Neuronal stem cell (in vitro differentiated cells): ENCODE results near the gene MX1.
A peak's percentile ranks its signal among the peaks of the same experiment; 100 is the strongest.

ENCODE experiments used
- DNase-seq: peaks from one replicate; pipeline ENCODE4 v3.0.0-alpha.2; 2013; ENCODE audit warnings: low spot score
- H2AFZ ChIP-seq: one replicate; pipeline ENCODE4 v1.6.1; 2013; ENCODE audit warnings: mild to moderate bottlenecking, low read length, inconsistent platforms
- H2AK5ac ChIP-seq: 2 replicates; pipeline ENCODE4 v1.6.1; 2013; ENCODE audit warnings: low read depth, mild to moderate bottlenecking, inconsistent platforms, low read length, moderate library complexity, mixed read lengths
- H2BK120ac ChIP-seq: 2 replicates; pipeline ENCODE4 v1.6.1; 2013; ENCODE audit warnings: low read depth, mild to moderate bottlenecking, inconsistent platforms, low read length, moderate library complexity, mixed read lengths
- H2BK12ac ChIP-seq: one replicate; pipeline ENCODE4 v1.6.1; 2013; ENCODE audit warnings: low read length, inconsistent platforms
- H2BK15ac ChIP-seq: 2 replicates; pipeline ENCODE4 v1.6.1; 2013; ENCODE audit warnings: mild to moderate bottlenecking, low read length, inconsistent platforms, mixed read lengths
- H2BK5ac ChIP-seq: one replicate; pipeline ENCODE4 v1.6.1; 2013; ENCODE audit warnings: inconsistent platforms, mild to moderate bottlenecking, low read length, moderate library complexity
- H3K14ac ChIP-seq: one replicate; pipeline ENCODE4 v1.6.1; 2013; ENCODE audit warnings: low read length, inconsistent platforms
- H3K18ac ChIP-seq: 2 replicates; pipeline ENCODE4 v1.6.1; 2013; ENCODE audit warnings: low read length, inconsistent platforms
- H3K23ac ChIP-seq: 2 replicates; pipeline ENCODE4 v1.6.1; 2013; ENCODE audit warnings: low read depth, mild to moderate bottlenecking, mixed read lengths, low read length, inconsistent platforms; ENCODE audit not compliant: poor library complexity
- H3K27ac ChIP-seq: replicated peaks from 3 replicates; pipeline ENCODE4 v1.5.1; 2013; ENCODE audit warnings: low read length, inconsistent platforms
- H3K27me3 ChIP-seq, 3 experiments: 2 replicates each; pipeline ENCODE4 v1.6.1; 2013; ENCODE audit warnings: low read length in 3 of 3, mild to moderate bottlenecking in 2 of 3, inconsistent platforms in 1 of 3, low read depth in 1 of 3, mixed read lengths in 1 of 3, moderate library complexity in 1 of 3; ENCODE audit not compliant: control insufficient read depth in 3 of 3, insufficient read depth in 3 of 3
- H3K36me3 ChIP-seq, 2 donors: replicated peaks in 1 of 2; 2 replicates each; pipeline ENCODE4 v1.6.1; 2013; ENCODE audit warnings: low read length in 2 of 2; ENCODE audit not compliant: control insufficient read depth in 2 of 2, insufficient read depth in 2 of 2
- H3K4ac ChIP-seq: 2 replicates; pipeline ENCODE4 v1.6.1; 2013; ENCODE audit warnings: inconsistent platforms, mild to moderate bottlenecking, low read length, moderate library complexity
- H3K4me1 ChIP-seq, 2 donors: 1 replicate in 1 of 2; 2 replicates in 1 of 2; pipeline ENCODE4 v1.6.1; 2013; ENCODE audit warnings: low read length in 2 of 2, low read depth in 1 of 2; ENCODE audit not compliant: control insufficient read depth in 2 of 2, insufficient read depth in 1 of 2
- H3K4me2 ChIP-seq: one replicate; pipeline ENCODE4 v1.6.1; 2013; ENCODE audit warnings: mild to moderate bottlenecking, low read length, inconsistent platforms; ENCODE audit not compliant: insufficient read depth, poor library complexity, severe bottlenecking
- H3K4me3 ChIP-seq, 2 donors: 2 replicates each; pipeline ENCODE4 v1.5.1; 2013; ENCODE audit warnings: low read length in 2 of 2, mild to moderate bottlenecking in 2 of 2, inconsistent platforms in 1 of 2, moderate library complexity in 1 of 2
- H3K79me1 ChIP-seq: one replicate; pipeline ENCODE4 v1.6.1; 2013; ENCODE audit warnings: low read depth, mild to moderate bottlenecking, inconsistent platforms, low read length, moderate library complexity
- H3K9ac ChIP-seq: one replicate; pipeline ENCODE4 v1.6.1; 2013; ENCODE audit warnings: mild to moderate bottlenecking, low read depth, low read length, inconsistent platforms; ENCODE audit not compliant: poor library complexity
- H3K9me3 ChIP-seq, 2 donors: replicated peaks in 1 of 2; 2 replicates each; pipeline versions ENCODE3 to v1.6.1; 2013; ENCODE audit warnings: low read length in 2 of 2, mild to moderate bottlenecking in 2 of 2, inconsistent platforms in 1 of 2, low read depth in 1 of 2, mixed read lengths in 1 of 2, moderate library complexity in 1 of 2; ENCODE audit not compliant: control insufficient read depth in 2 of 2, insufficient read depth in 1 of 2
- H4K8ac ChIP-seq: one replicate; pipeline ENCODE4 v1.6.1; 2013; ENCODE audit warnings: low read depth, mild to moderate bottlenecking, inconsistent platforms, low read length, moderate library complexity
- H4K91ac ChIP-seq: one replicate; pipeline ENCODE4 v1.6.1; 2013; ENCODE audit warnings: low read length, low read depth, mild to moderate bottlenecking, inconsistent platforms; ENCODE audit not compliant: poor library complexity
- WGBS, 2 donors: extraction: QIAGEN DNeasy Blood & Tissue Kit; methylation state at CpG; one replicate each; pipeline ENCODE4 v1.1.7; 2013; ENCODE audit warnings: missing lambda C conversion rate in 2 of 2, mixed read lengths in 1 of 2; ENCODE audit not compliant: insufficient read length in 2 of 2, insufficient replicate concordance in 1 of 2; ENCODE audit errors: extremely low coverage in 2 of 2; 5-methylcytosine and 5-hydroxymethylcytosine counted together

MX1 gene

DNA sequence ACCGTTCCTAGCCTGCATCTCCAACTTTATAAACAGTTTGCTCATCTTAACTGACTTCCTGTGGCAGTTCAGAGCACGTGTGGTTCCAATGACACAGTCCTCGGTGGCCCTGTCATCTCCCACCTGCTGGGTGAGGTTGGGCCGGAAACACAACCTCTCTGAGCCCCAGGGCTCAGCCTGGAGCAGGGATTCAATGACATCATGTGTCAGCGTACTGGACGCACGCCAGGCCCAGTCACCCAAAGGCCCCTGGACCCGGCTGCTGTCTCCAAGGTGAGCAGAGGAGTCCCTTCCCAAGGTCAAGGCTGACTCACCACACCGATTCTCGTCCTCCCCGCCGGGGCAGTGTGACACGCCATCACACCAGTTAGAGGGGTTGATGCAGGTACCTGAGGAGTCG lies 62.0 kb downstream of the MX1 start:
- H3K4ac ChIP-seq, result no peak overlapping the region
- peak overlapping the region; percentile 51 for H3K18ac ChIP-seq
- H2AFZ ChIP-seq, result no peak overlapping the region
- peak overlapping the region; percentile 35 for H3K23ac ChIP-seq
- no peak overlapping the region for H2AK5ac ChIP-seq
- no peak overlapping the region for H3K9ac ChIP-seq
- H3K4me1 ChIP-seq, result no peaks in the 10 kb centered on the region
- H3K79me1 ChIP-seq, result no peaks in the 10 kb centered on the region
- H3K9me3 ChIP-seq, result no peaks in the 10 kb centered on the region
- no peaks in the 10 kb centered on the region for H3K36me3 ChIP-seq
- H4K8ac ChIP-seq, result peak overlapping the region; percentile 30
- H3K14ac ChIP-seq, result no peak overlapping the region
- no peak overlapping the region for H2BK12ac ChIP-seq
- no peak overlapping the region for H4K91ac ChIP-seq
- H3K4me2 ChIP-seq, result no peak overlapping the region
- no peaks in the 10 kb centered on the region for H3K27me3 ChIP-seq
- H2BK15ac ChIP-seq, result no peak overlapping the region
- no peak overlapping the region for H2BK120ac ChIP-seq
- peak overlapping the region; percentile 60 for H2BK5ac ChIP-seq
- WGBS, 2 donors, result no CpG with 5 or more reads among the region's 14 CpGs
- DNase-seq, result no peak
- no peak overlapping the region for H3K27ac ChIP-seq
- no peak overlapping the region for H3K4me3 ChIP-seq

DNA sequence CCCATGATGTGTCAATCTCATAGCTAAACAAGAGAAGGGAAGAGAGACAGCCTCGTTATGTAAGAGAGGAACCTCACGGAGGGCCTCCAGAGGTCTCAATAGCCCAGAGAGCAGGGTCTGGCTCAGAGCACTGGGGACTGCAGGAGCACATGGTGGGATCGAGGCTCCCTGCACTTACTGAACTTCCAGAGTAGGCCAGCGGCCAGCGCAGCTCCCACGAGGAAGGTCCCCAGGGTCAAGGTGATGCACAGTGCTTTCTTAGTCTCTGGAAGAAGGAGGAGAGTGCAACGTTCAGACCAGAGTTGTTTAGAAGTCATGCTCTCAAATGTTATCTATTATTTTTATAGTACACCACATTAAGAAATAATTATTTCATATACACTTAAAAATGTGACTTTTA lies 63.3 kb downstream of the MX1 start:
- Histone ChIP-seq H3K14ac (no peak overlapping the region), H2BK120ac (no peak overlapping the region), H3K4me3 (no peak overlapping the region), H3K4me1 (no peaks in the 10 kb centered on the region), H2BK5ac (no peak overlapping the region), H4K91ac (no peak overlapping the region), H3K9ac (no peak overlapping the region), H3K9me3 (no peaks in the 10 kb centered on the region), H3K79me1 (no peaks in the 10 kb centered on the region), H4K8ac (no peak overlapping the region), H3K36me3 (no peaks in the 10 kb centered on the region), H3K4me2 (no peak overlapping the region), H2BK15ac (no peak overlapping the region), H3K4ac (no peak overlapping the region), H3K27ac (no peak overlapping the region), H2BK12ac (no peak overlapping the region), H2AK5ac (no peak overlapping the region), H2AFZ (no peak overlapping the region), H3K18ac (no peak overlapping the region), H3K23ac (peak overlapping the region; percentile 57), H3K27me3 (no peaks in the 10 kb centered on the region)
- WGBS, 2 donors, result no CpG with 5 or more reads among the region's 7 CpGs
- no peak for DNase-seq

DNA sequence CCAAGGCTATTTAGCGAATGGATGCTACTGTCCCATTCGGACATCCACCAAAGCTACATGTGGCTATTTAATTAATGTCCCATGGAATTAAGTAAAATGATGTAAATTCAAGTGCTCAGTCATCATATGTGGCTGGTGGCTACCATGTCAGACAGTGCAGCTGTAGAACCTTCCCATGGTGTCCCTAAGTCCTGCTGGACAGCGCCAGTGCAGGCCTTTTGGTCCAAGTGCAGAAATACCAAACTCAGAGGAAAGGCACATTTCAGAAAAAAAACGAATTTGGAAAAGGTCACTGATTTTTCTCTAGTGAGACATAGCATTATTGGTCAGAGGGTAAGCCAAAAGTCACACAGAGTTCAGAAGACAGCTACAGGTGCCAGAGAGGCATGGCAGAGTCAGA lies 64.3 kb downstream of the MX1 start:
- Histone ChIP-seq H2AK5ac (no peak overlapping the region), H3K9me3 (no peaks in the 10 kb centered on the region), H3K27ac (no peak overlapping the region), H3K36me3 (no peaks in the 10 kb centered on the region), H2AFZ (no peak overlapping the region), H3K9ac (no peak overlapping the region), H4K91ac (no peak overlapping the region), H3K18ac (no peak overlapping the region), H3K23ac (no peak overlapping the region), H2BK120ac (no peak overlapping the region), H3K27me3 (no peaks in the 10 kb centered on the region), H3K14ac (no peak overlapping the region), H2BK15ac (no peak overlapping the region), H3K4me3 (no peak overlapping the region), H3K4me1 (no peaks in the 10 kb centered on the region), H4K8ac (no peak overlapping the region), H3K4ac (no peak overlapping the region), H3K79me1 (no peaks in the 10 kb centered on the region), H2BK12ac (no peak overlapping the region), H3K4me2 (no peak overlapping the region), H2BK5ac (no peak overlapping the region)
- WGBS, 2 donors, result no CpG with 5 or more reads among the region's 4 CpGs
- no peak for DNase-seq

DNA sequence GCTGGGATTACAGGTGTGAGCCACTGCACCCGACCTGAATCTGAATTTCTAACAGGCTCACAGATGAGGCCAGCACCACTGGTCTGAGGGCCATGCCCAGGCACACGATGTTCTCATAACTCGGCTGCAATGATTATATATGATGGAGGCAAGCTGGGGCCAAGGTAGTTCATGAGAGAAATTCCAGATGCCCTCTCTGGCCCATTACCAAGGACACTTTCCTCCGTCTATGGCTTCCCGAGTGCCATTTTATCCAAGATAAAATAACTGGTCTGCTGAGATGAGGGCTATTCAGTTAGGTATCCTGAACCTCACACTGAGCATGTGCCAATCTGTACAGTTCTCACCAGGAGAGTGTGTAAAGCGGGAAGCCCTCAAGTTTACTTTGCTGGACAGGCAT lies 65.4 kb downstream of the MX1 start:
- Histone ChIP-seq H2BK5ac (no peak overlapping the region), H2BK15ac (no peak overlapping the region), H3K36me3 (no peaks in the 10 kb centered on the region), H3K79me1 (no peaks in the 10 kb centered on the region), H3K23ac (no peak overlapping the region), H3K27ac (no peak overlapping the region), H4K91ac (no peak overlapping the region), H3K27me3 (no peaks in the 10 kb centered on the region), H3K4me3 (no peak overlapping the region), H3K4me1 (no peaks in the 10 kb centered on the region), H3K4me2 (no peak overlapping the region), H2AK5ac (no peak overlapping the region), H3K4ac (no peak overlapping the region), H3K9me3 (no peaks in the 10 kb centered on the region), H2BK12ac (no peak overlapping the region), H3K18ac (no peak overlapping the region), H2BK120ac (no peak overlapping the region), H3K14ac (no peak overlapping the region), H4K8ac (no peak overlapping the region), H2AFZ (no peak overlapping the region), H3K9ac (no peak overlapping the region)
- no peak for DNase-seq
- WGBS, 2 donors, result no CpG with 5 or more reads among the region's 6 CpGs
